GM19372 (cell line): ENCODE measurements around the gene FTSJ1.
A peak's percentile ranks its signal among the peaks of the same experiment; 100 is the strongest.
"Not testable (repeated sequence)": the region's sequence is repeated elsewhere in the genome, so short reads cannot be mapped to it uniquely, and the experiment has no call there.

Source experiments
- ATAC-seq: cut with Tn5 transposase; IDR thresholded peaks from one replicate; pipeline ENCODE4 v1.9.1; 2021; ENCODE audit warnings: mild to moderate bottlenecking, low read depth, moderate library complexity; ENCODE audit not compliant: unreplicated experiment

Gene FTSJ1

GRCh38 chrX:48492293-48492910 lies 16.4 kb downstream of the FTSJ1 start:
- no peak for ATAC-seq

GRCh38 chrX:48493890-48494364 lies 17.9 kb downstream of the FTSJ1 start:
- no peak for ATAC-seq

- no peak for ATAC-seq
Measured at GRCh38 chrX:48496660-48497059, 20.7 kb downstream of the FTSJ1 start.

- no peak for ATAC-seq
Measured at GRCh38 chrX:48497871-48498270, 21.9 kb downstream of the FTSJ1 start.

- ATAC-seq: no peak
Measured at GRCh38 chrX:48498374-48498809, 22.4 kb downstream of the FTSJ1 start.

- ATAC-seq: no peak
Measured at GRCh38 chrX:48504261-48504660, 28.3 kb downstream of the FTSJ1 start.

- no peak for ATAC-seq
Measured at GRCh38 chrX:48505481-48505880, 29.5 kb downstream of the FTSJ1 start.

- no peak for ATAC-seq
Measured at GRCh38 chrX:48507246-48507645, 31.2 kb downstream of the FTSJ1 start.

- peak; percentile 73 for ATAC-seq
Measured at GRCh38 chrX:48508400-48509244, 32.6 kb downstream of the FTSJ1 start, which contains the start of gene PORCN. PORCN (plus strand) TSS chrX:48508992; CDS start chrX:48509821, 829 bp downstream.

- ATAC-seq: no peak
Measured at GRCh38 chrX:48509245-48509590, 33.2 kb downstream of the FTSJ1 start.

- no peak for ATAC-seq
Measured at GRCh38 chrX:48509619-48510018, 33.6 kb downstream of the FTSJ1 start.

GRCh38 chrX:48511560-48511959 lies 35.6 kb downstream of the FTSJ1 start:
- no peak for ATAC-seq

GRCh38 chrX:48512371-48512935 lies 36.5 kb downstream of the FTSJ1 start:
- no peak for ATAC-seq

- no peak for ATAC-seq
Measured at GRCh38 chrX:48513670-48514069, 37.7 kb downstream of the FTSJ1 start.

GRCh38 chrX:48514126-48514806 lies 38.3 kb downstream of the FTSJ1 start:
- ATAC-seq: no peak

- ATAC-seq: no peak
Measured at GRCh38 chrX:48514868-48515460, 39.0 kb downstream of the FTSJ1 start.

- no peak for ATAC-seq
Measured at GRCh38 chrX:48515842-48516241, 39.8 kb downstream of the FTSJ1 start.

- ATAC-seq: no peak
Measured at GRCh38 chrX:48516285-48516684, 40.3 kb downstream of the FTSJ1 start.

GRCh38 chrX:48516987-48517386 lies 41.0 kb downstream of the FTSJ1 start:
- no peak for ATAC-seq

GRCh38 chrX:48519481-48519880 lies 43.5 kb downstream of the FTSJ1 start:
- ATAC-seq: not testable (repeated sequence)
